ENCODE data around the gene POP7. TPM values are rescaled to one million over a fixed set of nuclear protein-coding genes. Genes with fewer than 3 reads are reported as not detected.

Gene POP7
- total RNA-seq, 1 donor from 2014 or later: 20.2 TPM

DNA sequence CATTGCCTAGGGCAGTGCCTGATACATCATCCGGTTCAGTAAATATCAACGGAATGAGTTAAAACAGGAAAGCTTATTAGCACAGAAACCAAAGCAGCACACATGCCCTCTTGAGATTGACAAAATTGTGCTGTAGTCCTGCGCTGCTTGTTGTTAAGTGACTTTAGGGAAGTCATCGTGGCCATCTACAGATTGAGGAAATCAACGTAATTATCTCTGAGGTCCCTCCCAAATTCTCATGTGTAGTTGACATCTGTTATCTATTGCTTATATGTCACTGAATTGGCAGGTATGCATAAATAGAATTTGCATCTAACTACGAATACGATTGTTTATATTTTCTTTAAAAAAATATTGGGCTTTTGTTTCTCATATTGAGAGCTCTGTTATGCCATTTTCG is 35.8 kb upstream of the POP7 start:
- no peak for DNase-seq

DNA sequence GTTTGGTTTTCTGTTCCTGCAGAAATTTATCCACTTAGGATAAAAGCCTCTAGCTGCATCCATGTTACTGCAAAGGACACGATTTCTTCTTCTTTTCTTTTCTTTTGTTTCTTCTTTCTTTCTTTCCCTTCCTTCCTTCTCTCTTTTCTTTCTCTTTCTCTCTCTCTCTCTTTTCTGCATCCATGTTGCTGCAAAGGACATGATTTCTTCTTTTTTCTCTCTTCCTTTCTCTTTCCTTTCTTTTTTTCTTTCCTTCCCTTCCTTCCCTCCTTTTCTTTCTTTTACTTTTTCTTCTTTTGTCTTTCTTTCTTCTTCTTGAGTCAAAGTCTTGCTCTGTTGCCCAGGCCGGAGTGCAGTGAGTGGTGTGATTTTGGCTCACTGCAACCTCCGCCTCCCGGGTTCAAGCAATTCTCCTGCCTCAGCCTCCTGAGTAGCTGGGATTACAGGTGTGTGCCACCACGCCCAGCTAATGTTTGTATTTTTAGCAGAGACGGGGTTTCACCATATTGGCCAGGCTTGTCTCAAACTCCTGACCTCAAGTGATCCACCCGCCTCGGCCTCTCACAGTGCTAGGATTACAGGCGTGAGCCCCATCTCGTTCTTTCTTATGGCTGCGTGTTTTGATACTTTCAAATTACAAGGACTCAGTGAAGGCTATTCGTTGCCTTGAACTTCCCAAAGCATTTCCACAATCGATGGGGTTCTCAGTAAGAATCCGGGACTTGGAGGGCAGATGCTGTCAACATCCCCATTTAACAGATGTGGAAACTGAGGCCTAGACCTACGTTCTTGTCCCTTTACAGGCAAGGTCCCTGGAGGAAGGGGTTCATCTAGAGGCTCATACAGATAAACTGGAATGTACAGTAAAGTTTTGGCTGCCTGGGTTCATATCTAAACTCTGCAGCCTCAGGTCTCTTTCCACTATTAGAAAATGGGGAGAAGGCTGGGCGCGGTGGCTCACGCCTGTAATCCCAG is 34.3 kb upstream of the POP7 start:
- H3K36me3 ChIP-seq: peaks cover 2% of the 10 kb centered on the region
- intact Hi-C loops (cut with DNase I): no loop called here
- no peaks in the 10 kb centered on the region for H3K27me3 ChIP-seq
- H3K27ac ChIP-seq: no peak overlapping the region
- TF ChIP-seq, protein P1, sequence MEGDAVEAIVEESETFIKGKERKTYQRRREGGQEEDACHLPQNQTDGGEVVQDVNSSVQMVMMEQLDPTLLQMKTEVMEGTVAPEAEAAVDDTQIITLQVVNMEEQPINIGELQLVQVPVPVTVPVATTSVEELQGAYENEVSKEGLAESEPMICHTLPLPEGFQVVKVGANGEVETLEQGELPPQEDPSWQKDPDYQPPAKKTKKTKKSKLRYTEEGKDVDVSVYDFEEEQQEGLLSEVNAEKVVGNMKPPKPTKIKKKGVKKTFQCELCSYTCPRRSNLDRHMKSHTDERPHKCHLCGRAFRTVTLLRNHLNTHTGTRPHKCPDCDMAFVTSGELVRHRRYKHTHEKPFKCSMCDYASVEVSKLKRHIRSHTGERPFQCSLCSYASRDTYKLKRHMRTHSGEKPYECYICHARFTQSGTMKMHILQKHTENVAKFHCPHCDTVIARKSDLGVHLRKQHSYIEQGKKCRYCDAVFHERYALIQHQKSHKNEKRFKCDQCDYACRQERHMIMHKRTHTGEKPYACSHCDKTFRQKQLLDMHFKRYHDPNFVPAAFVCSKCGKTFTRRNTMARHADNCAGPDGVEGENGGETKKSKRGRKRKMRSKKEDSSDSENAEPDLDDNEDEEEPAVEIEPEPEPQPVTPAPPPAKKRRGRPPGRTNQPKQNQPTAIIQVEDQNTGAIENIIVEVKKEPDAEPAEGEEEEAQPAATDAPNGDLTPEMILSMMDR (IDR thresholded peaks at IDR 0.05): no peak
- no peak for ATAC-seq
- peaks cover 5% of the 10 kb centered on the region for H3K4me1 ChIP-seq
- no peak overlapping the region for H3K4me3 ChIP-seq
- no peaks in the 10 kb centered on the region for H3K9me3 ChIP-seq
- no peak for DNase-seq

More for the DNA sequence above, 35.8 kb upstream of the POP7 start:
- TF ChIP-seq, protein P1 (IDR thresholded peaks at IDR 0.05): no peak
- H3K9me3 ChIP-seq: no peaks in the 10 kb centered on the region
- H3K4me1 ChIP-seq: peaks cover 5% of the 10 kb centered on the region
- no peaks in the 10 kb centered on the region for H3K27me3 ChIP-seq
- intact Hi-C loops (cut with DNase I): no loop called here
- no peaks in the 10 kb centered on the region for H3K36me3 ChIP-seq
- H3K27ac ChIP-seq: no peak overlapping the region
- H3K4me3 ChIP-seq: no peak overlapping the region
- no peak for ATAC-seq

DNA sequence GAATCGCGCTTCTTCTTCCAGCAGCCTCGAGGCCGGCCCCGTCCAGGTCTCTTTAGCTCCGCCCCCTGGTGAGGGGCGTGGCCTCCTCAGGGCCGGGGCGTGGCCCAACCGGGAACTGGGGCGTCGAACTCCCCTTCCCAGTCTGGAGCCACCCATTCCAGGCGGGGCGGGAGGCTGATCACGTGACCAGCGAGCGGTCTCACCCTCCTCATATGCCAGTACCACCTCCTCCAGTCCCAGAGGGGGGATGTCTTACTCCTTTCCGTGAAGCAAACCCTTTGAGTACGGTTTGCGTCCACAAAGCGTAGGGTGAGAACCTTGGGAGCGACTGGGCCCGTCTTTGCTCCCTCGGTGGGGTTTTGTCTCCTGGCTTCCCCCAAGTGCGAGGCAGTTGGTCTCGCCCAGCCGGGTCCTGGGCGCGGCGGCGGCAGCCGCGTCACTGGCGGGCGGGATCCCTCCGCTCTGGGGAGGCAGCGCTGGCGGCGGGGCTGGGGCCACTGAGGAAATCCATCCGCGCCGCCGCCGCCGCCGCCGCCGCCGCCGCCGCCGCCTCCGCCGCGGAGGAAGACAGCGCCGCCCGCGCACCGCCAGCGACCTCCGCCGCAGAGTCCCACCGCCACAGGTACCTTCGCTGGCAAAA is 32.5 kb upstream of the POP7 start, which contains the start of gene GNB2:
Gene GNB2, plus strand, starts transcription at position 439 of the 640 bp plus-strand sequence. CDS start 2,526 bp downstream, outside the sequence.
- H3K4me1 ChIP-seq: peaks cover 5% of the 10 kb centered on the region
- peak within 1 kb of the TSS; percentile 91 for H3K4me3 ChIP-seq
- DNase-seq (peak; percentile 100), ATAC-seq (peak; percentile 88)
- TF ChIP-seq, protein P1 (IDR thresholded peaks at IDR 0.05): no peak
- peak within 1 kb of the TSS; percentile 96 for H3K27ac ChIP-seq
- peaks cover 20% of the 10 kb centered on the region for H3K36me3 ChIP-seq
- intact Hi-C loops (cut with DNase I): no loop called here
- no peaks in the 10 kb centered on the region for H3K9me3 ChIP-seq
- no peaks in the 10 kb centered on the region for H3K27me3 ChIP-seq

DNA sequence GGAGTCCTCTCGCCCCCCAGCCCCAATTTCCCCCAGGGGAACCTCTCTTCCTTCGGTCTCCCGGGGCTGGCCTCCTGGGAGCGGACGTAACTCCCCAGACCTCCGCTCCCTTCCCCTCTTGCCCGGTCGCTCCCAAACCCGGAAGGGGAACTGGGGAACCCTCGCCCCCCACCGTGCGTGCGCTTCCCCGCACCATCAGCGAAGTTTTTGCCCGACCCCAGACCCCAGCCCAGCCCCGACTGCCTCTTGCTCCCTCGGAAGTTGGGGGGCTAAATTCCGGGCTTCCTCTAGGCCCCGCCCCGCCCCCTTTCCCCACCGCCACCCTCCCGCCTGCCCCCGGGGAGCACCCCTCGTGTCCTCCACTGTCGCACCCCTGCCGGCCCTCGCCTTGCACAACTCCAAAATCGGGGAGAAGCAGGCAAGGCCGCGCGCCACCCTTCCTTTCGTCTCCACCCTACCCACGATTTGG is 31.9 kb upstream of the POP7 start:
- Histone ChIP-seq H3K36me3 (peaks cover 26% of the 10 kb centered on the region), H3K27ac (peak overlapping the region; percentile 96), H3K4me1 (peaks cover 5% of the 10 kb centered on the region), H3K9me3 (no peaks in the 10 kb centered on the region), H3K27me3 (no peaks in the 10 kb centered on the region), H3K4me3 (peak overlapping the region; percentile 91)
- TF ChIP-seq, protein P1 (IDR thresholded peaks at IDR 0.05): no peak
- peak; percentile 2 for ATAC-seq
- intact Hi-C loops (cut with DNase I): no loop called here
- peak; percentile 86 for DNase-seq

DNA sequence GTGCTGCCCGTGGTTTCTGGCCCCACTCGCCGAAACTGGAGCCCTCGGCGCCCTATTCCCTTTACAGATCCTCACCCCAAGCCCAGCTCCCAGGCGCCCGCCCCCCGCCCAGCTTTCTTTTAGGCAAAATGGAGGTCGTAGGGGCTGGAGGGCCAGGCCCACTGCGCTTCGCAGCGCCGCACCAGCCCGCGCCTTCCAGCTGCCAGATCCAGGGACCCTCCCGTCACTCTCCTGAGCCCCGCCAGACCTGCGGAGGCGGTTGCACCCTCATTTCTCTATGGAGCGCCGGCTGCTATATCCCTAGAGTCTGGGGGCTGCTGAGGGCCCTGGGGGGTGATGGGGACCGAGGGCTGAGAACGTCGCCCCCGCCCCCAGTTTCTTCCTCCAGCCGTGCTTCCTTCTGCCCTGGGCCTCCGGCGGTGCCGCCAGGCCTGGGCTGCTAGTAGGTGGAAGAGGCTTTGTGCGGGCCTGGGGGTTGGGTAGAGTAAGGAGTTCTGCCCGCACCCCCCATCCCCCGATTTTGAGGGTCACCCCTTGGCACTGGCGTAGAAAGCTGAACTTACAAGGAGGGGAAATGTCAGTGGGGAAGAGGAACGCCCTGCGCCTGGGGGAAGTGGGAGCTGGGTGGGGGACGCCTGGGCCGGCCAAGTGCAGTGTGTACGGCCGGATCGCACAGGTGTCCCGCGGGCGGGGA is 31.4 kb upstream of the POP7 start:
- intact Hi-C loops (cut with DNase I): no loop called here
- TF ChIP-seq, protein P1 (IDR thresholded peaks at IDR 0.05): no peak
- peak overlapping the region; percentile 96 for H3K27ac ChIP-seq
- no peaks in the 10 kb centered on the region for H3K27me3 ChIP-seq
- peak overlapping the region; percentile 91 for H3K4me3 ChIP-seq
- ATAC-seq (peak; percentile 1), DNase-seq (peak; percentile 78)
- peaks cover 10% of the 10 kb centered on the region for H3K4me1 ChIP-seq
- peaks cover 32% of the 10 kb centered on the region for H3K36me3 ChIP-seq
- no peaks in the 10 kb centered on the region for H3K9me3 ChIP-seq
